Measurements from ENCODE around the gene RALGAPA1.

DNA sequence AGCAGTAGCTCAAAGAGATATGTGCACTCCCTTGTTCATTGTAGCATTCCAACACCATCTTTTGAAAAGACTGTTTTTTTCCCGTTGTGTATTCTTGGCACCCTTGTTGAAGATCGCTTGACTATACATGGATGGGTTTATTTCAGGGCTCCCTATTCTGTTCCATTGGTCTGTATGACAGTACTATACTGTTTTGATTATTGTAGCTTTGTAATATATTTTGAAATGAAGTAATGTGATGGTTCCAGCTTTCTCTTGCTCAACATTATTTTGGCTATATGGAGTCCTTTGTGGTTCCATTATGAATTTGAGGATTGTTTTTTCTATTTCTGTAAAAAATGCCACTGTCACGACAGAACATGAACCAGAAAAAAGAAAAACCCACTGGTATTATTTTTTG is 42.7 kb upstream of the RALGAPA1 start:
- no peak for TF ChIP-seq EZH2 (IDR thresholded peaks at IDR 0.05; ENCODE audit: low read length, missing control alignments)
- TF ChIP-seq, protein P1, sequence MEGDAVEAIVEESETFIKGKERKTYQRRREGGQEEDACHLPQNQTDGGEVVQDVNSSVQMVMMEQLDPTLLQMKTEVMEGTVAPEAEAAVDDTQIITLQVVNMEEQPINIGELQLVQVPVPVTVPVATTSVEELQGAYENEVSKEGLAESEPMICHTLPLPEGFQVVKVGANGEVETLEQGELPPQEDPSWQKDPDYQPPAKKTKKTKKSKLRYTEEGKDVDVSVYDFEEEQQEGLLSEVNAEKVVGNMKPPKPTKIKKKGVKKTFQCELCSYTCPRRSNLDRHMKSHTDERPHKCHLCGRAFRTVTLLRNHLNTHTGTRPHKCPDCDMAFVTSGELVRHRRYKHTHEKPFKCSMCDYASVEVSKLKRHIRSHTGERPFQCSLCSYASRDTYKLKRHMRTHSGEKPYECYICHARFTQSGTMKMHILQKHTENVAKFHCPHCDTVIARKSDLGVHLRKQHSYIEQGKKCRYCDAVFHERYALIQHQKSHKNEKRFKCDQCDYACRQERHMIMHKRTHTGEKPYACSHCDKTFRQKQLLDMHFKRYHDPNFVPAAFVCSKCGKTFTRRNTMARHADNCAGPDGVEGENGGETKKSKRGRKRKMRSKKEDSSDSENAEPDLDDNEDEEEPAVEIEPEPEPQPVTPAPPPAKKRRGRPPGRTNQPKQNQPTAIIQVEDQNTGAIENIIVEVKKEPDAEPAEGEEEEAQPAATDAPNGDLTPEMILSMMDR (conservative IDR thresholded peaks at IDR 0.05 in 1 of 2, IDR thresholded peaks at IDR 0.05 in 1 of 2; ENCODE audit: low read depth in 1 of 2, low read length in 2 of 2): no peak

Measured in fibroblast of lung (primary cell).